GM20431 (cell line): Measurements from ENCODE around the gene CHIT1.

Source experiments
- in situ Hi-C: fragments of 300-500 bp; cut with MseI, MboI; formaldehyde crosslinking; loops from one replicate; pipeline ENCODE4 v1.15.0; 2020; ENCODE audit warnings: low sequenced_read_pairs; ENCODE audit not compliant: unreplicated experiment

Gene CHIT1

GRCh38 chr1:203223012-203223775 is 6.3 kb downstream of the CHIT1 start:
- in situ Hi-C loops, result no loop called here

GRCh38 chr1:203219934-203220333 is 9.5 kb downstream of the CHIT1 start:
- in situ Hi-C loops, result loop anchor here (10.0 kb wide), 1 partner anchor 175 kb away; no protein-coding TSS in a partner anchor

- in situ Hi-C loops, result loop anchor here (10.0 kb wide), 1 partner anchor 174 kb away; no protein-coding TSS in a partner anchor
Measured at GRCh38 chr1:203219171-203219570, 10.3 kb downstream of the CHIT1 start.

- in situ Hi-C loops, result loop anchor here (10.0 kb wide), 1 partner anchor 173 kb away; no protein-coding TSS in a partner anchor
Measured at GRCh38 chr1:203217668-203218067, 11.8 kb downstream of the CHIT1 start.

- in situ Hi-C loops, result loop anchor here (10.0 kb wide), 1 partner anchor 172 kb away; no protein-coding TSS in a partner anchor
Measured at GRCh38 chr1:203217139-203217655, 12.3 kb downstream of the CHIT1 start.

- in situ Hi-C loops, result loop anchor here (10.0 kb wide), 1 partner anchor 172 kb away; no protein-coding TSS in a partner anchor
Measured at GRCh38 chr1:203216274-203217138, 13.0 kb downstream of the CHIT1 start.

GRCh38 chr1:203215573-203215972 is 13.9 kb downstream of the CHIT1 start:
- in situ Hi-C loops, result loop anchor here (10.0 kb wide), 1 partner anchor 171 kb away; no protein-coding TSS in a partner anchor

GRCh38 chr1:203214871-203215270 is 14.6 kb downstream of the CHIT1 start:
- in situ Hi-C loops, result loop anchor here (10.0 kb wide), 1 partner anchor 170 kb away; no protein-coding TSS in a partner anchor

GRCh38 chr1:203213126-203213525 is 16.3 kb downstream of the CHIT1 start:
- in situ Hi-C loops, result loop anchor here (10.0 kb wide), 1 partner anchor 168 kb away; no protein-coding TSS in a partner anchor

GRCh38 chr1:203211812-203212211 is 17.7 kb downstream of the CHIT1 start:
- in situ Hi-C loops, result loop anchor here (10.0 kb wide), 1 partner anchor 167 kb away; no protein-coding TSS in a partner anchor

GRCh38 chr1:203210988-203211387 is 18.5 kb downstream of the CHIT1 start:
- in situ Hi-C loops, result loop anchor here (10.0 kb wide), 1 partner anchor 166 kb away; no protein-coding TSS in a partner anchor

- in situ Hi-C loops, result loop anchor here (10.0 kb wide), 1 partner anchor 166 kb away; no protein-coding TSS in a partner anchor
Measured at GRCh38 chr1:203210350-203210749, 19.1 kb downstream of the CHIT1 start.

GRCh38 chr1:203208181-203208580 is 21.3 kb downstream of the CHIT1 start:
- in situ Hi-C loops, result no loop called here

GRCh38 chr1:203207751-203208150 is 21.7 kb downstream of the CHIT1 start:
- in situ Hi-C loops, result no loop called here

- in situ Hi-C loops, result no loop called here
Measured at GRCh38 chr1:203206129-203206687, 23.3 kb downstream of the CHIT1 start.

- in situ Hi-C loops, result no loop called here
Measured at GRCh38 chr1:203204756-203205155, 24.7 kb downstream of the CHIT1 start.

GRCh38 chr1:203202431-203203245 is 26.8 kb downstream of the CHIT1 start:
- in situ Hi-C loops, result no loop called here

GRCh38 chr1:203201516-203202205 is 27.8 kb downstream of the CHIT1 start:
- in situ Hi-C loops, result no loop called here
